K562 (cell line): ENCODE data around the gene GRIA3. TPM values are rescaled to one million over a fixed set of nuclear protein-coding genes. Genes with fewer than 3 reads are reported as not detected.

Experiments used
- MGA ChIP-seq: fragments of 450-650 bp; IDR thresholded peaks from 2 replicates; pipeline ENCODE4 v1.6.1; 2016; ENCODE audit warnings: mild to moderate bottlenecking, moderate library complexity
- TOE1 ChIP-seq, 2 experiments: fragments of 450-650 bp in 1 of 2; sonication (generic) in 1 of 2; formaldehyde crosslinking in 1 of 2; IDR thresholded peaks; 2 replicates each; pipeline versions ENCODE4 v1.7.1 to v1.8.0; 2016 to 2022; ENCODE audit warnings: borderline replicate concordance in 2 of 2, mild to moderate bottlenecking in 2 of 2, antibody characterized with exemption in 1 of 2, inconsistent platforms in 1 of 2, low read depth in 1 of 2, missing genetic modification reagents in 1 of 2, moderate library complexity in 1 of 2
- UBTF ChIP-seq, 2 experiments: IDR thresholded peaks; 2 replicates each; pipeline ENCODE4 v1.6.1; 2012; ENCODE audit warnings: improper control_type of control experiment in 2 of 2, low read depth in 2 of 2, low read length in 2 of 2, borderline replicate concordance in 1 of 2
- ZNF561 ChIP-seq: fragments of 450-650 bp; formaldehyde crosslinking; conservative IDR thresholded peaks from 2 replicates; pipeline ENCODE4 v1.4.0; 2020; ENCODE audit warnings: mild to moderate bottlenecking, moderate library complexity
- ZNF766 ChIP-seq: fragments of 200-800 bp; sonication (Bioruptor generic); conservative IDR thresholded peaks from 2 replicates; pipeline ENCODE4 v1.6.1; 2016; ENCODE audit warnings: missing genetic modification characterization, missing compliant biosample characterization
- polyA plus RNA-seq, 8 experiments: library from polyadenylated mRNA; depleted of rRNA in 4 of 8; stranded (reverse) in 5 of 8; unstranded in 3 of 8; fragments of >200 nt; fragmentation: Nextera tagmentation in 2 of 8; fragmentation: Illumina TruSeq in 1 of 8; extraction: Ambion mirVana in 2 of 8; extraction: Trizol in 1 of 8; gene quantifications; 2 replicates each; pipeline versions ENCODE4 v1.2.1 to v1.2.3, GENCODE V29; 2011 to 2014; ENCODE audit warnings: inconsistent platforms in 1 of 8, missing spikeins in 1 of 8
- total RNA-seq, 7 experiments: library from RNA; depleted of rRNA in 6 of 7; stranded (reverse); fragments of >200 nt in 6 of 7; fragmentation: Illumina TruSeq in 2 of 7; extraction: Trizol in 2 of 7; gene quantifications; 2 replicates each; pipeline versions ENCODE4 v1.2.1 to v1.2.3, GENCODE V29; 2011 to 2021; ENCODE audit warnings: low replicate concordance in 1 of 7

The GRIA3 gene
- total and polyA plus RNA-seq, 9 of the 15 experiments (the other 6 are each of a cell fraction or from before 2014, with no cell fraction given) = 0.10 TPM; not detected in 8

- no peak for TF ChIP-seq MGA
- TF ChIP-seq ZNF766 = no peak
- TF ChIP-seq ZNF561 (CRISPR knock-in tag) = no peak
- no peak for TF ChIP-seq UBTF (IDR thresholded peaks at IDR 0.05; ENCODE audit: borderline replicate concordance in 1 of 2, low read depth in 2 of 2, low read length in 2 of 2)
- no peak for TF ChIP-seq TOE1 (IDR thresholded peaks at IDR 0.05; ENCODE audit: borderline replicate concordance)
- TF ChIP-seq TOE1 (CRISPR knock-in tag; IDR thresholded peaks at IDR 0.05; ENCODE audit: borderline replicate concordance, low read depth) = no peak
Measured at GRCh38 chrX:123504047-123504446, 320.0 kb downstream of the GRIA3 start (continued).
